ENCODE data around the gene CRB2.
"Not testable (repeated sequence)": the region's sequence is repeated elsewhere in the genome, so short reads cannot be mapped to it uniquely, and the experiment has no call there.

The CRB2 gene

DNA sequence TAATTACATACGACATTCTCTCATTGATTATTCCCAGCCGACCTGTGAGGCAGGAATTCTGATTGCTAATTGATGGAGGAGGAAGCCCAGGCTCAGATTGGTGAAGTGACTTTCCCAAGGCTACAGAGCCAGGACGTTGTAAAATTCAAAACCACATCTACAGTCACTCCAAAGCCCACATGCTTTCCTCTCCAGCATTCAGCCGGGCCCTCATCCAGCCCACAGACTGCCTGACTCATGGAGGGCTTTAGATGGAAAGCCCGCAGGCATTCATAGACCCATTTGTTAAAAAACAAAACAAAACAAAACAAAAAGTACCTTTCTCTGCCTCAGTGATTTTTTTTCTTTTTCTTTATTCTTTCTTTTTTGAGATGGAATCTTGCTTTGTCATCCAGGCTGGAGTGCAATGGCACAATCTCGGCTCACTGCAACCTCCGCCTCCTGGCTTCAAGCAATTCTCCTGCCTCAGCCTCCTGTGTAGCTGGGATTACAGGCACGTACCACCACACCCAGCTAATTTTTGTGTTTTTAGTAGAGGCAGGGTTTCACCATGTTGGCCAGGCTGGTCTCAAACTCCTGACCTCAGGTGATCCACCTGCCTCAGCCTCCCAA is 22.8 kb upstream of the CRB2 start:
- not testable (repeated sequence) for H3K27ac ChIP-seq (ENCODE audit: low read length); H3K4me3 ChIP-seq (ENCODE audit: low read length); H3K4me1 ChIP-seq (ENCODE audit: control insufficient read depth, low read depth, low read length); H3K9ac ChIP-seq (ENCODE audit: low read length); H3K9me3 ChIP-seq (ENCODE audit: control insufficient read depth, low read depth, low read length); H3K36me3 ChIP-seq (ENCODE audit: control insufficient read depth, low read depth, low read length); H3K27me3 ChIP-seq (ENCODE audit: control insufficient read depth, insufficient read depth, low read length)

DNA sequence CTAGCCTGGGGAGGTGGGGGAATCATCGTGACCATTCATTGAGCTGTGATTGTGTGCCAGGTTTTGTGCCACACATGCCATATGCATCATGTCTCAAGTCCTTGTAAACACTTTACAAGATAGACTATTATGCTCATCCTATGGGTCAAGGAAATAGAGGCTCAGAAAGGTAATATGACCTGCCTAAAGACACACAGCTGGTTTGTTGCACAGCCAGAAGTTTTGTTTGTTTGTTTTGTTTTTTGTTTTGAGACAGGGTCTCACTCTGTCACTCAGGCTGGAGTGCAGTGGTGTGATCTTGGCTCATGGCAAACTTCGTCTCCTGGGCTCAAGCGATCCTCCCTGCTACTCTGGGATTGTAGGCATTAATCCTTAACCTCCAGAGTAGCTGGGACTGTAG is 21.4 kb upstream of the CRB2 start:
- no peaks in the 10 kb centered on the region for H3K9me3 ChIP-seq (ENCODE audit: control insufficient read depth, low read depth, low read length)
- no peaks in the 10 kb centered on the region for H3K27me3 ChIP-seq (ENCODE audit: control insufficient read depth, insufficient read depth, low read length)
- no peak overlapping the region for H3K9ac ChIP-seq (ENCODE audit: low read length)
- H3K4me3 ChIP-seq (ENCODE audit: low read length): no peak overlapping the region
- H3K36me3 ChIP-seq (ENCODE audit: control insufficient read depth, low read depth, low read length): no peaks in the 10 kb centered on the region
- H3K27ac ChIP-seq (ENCODE audit: low read length): no peak overlapping the region
- peaks cover 3% of the 10 kb centered on the region for H3K4me1 ChIP-seq (ENCODE audit: control insufficient read depth, low read depth, low read length)

GRCh38 chr9:123335193-123335985 is 20.6 kb upstream of the CRB2 start:
- Histone ChIP-seq H3K36me3 (ENCODE audit: control insufficient read depth, low read depth, low read length) (no peaks in the 10 kb centered on the region), H3K9me3 (ENCODE audit: control insufficient read depth, low read depth, low read length) (no peaks in the 10 kb centered on the region), H3K27ac (ENCODE audit: low read length) (no peak overlapping the region), H3K4me1 (ENCODE audit: control insufficient read depth, low read depth, low read length) (peaks cover 3% of the 10 kb centered on the region), H3K9ac (ENCODE audit: low read length) (no peak overlapping the region), H3K27me3 (ENCODE audit: control insufficient read depth, insufficient read depth, low read length) (no peaks in the 10 kb centered on the region), H3K4me3 (ENCODE audit: low read length) (no peak overlapping the region)

DNA sequence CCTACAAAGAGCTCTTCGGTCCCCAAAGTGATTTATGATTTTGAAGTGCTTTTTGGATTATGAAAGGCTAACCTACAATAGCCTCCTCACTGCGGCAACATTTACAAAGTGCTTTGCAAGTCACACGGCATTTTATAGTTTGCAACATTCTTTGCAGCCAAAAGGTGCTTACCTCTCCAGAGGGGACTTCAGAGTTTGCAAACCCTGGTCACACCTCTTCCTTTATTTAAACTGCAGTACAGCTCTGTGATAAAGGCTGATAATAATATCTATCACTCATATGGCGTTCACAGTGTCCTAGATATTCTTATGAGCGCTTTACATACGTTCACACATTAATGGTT is 20.0 kb upstream of the CRB2 start:
- no peak overlapping the region for H3K27ac ChIP-seq (ENCODE audit: low read length)
- H3K9ac ChIP-seq (ENCODE audit: low read length): no peak overlapping the region
- no peaks in the 10 kb centered on the region for H3K9me3 ChIP-seq (ENCODE audit: control insufficient read depth, low read depth, low read length)
- H3K4me3 ChIP-seq (ENCODE audit: low read length): no peak overlapping the region
- peaks cover 3% of the 10 kb centered on the region for H3K4me1 ChIP-seq (ENCODE audit: control insufficient read depth, low read depth, low read length)
- H3K27me3 ChIP-seq (ENCODE audit: control insufficient read depth, insufficient read depth, low read length): no peaks in the 10 kb centered on the region
- no peaks in the 10 kb centered on the region for H3K36me3 ChIP-seq (ENCODE audit: control insufficient read depth, low read depth, low read length)

- Histone ChIP-seq H3K9ac (ENCODE audit: low read length) (no peak overlapping the region), H3K27ac (ENCODE audit: low read length) (no peak overlapping the region), H3K36me3 (ENCODE audit: control insufficient read depth, low read depth, low read length) (no peaks in the 10 kb centered on the region), H3K4me1 (ENCODE audit: control insufficient read depth, low read depth, low read length) (peaks cover 3% of the 10 kb centered on the region), H3K4me3 (ENCODE audit: low read length) (no peak overlapping the region), H3K9me3 (ENCODE audit: control insufficient read depth, low read depth, low read length) (no peaks in the 10 kb centered on the region), H3K27me3 (ENCODE audit: control insufficient read depth, insufficient read depth, low read length) (no peaks in the 10 kb centered on the region)
These were observed 19.5 kb upstream of the CRB2 start for GRCh38 chr9:123336449-123336848.

DNA sequence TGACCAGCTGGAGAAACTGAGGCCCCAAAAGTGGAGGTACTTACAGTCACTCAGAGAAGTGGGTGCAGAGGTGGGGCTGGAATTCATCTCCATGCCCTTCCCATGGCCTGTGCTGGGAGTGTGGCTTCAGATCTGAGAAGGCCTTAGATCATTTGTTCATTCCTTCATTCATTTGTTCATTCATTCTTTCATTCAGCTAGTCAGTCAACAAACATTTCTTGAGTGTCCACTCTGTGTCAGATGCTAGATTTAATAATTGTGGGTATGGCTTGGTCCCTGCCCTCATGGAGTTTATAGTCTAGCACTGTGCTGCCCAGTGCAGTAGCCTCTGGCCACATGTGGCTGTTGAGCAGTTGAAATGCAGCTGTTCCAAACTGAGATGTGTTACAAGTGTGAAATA is 19.0 kb upstream of the CRB2 start:
- Histone ChIP-seq H3K27me3 (ENCODE audit: control insufficient read depth, insufficient read depth, low read length) (no peaks in the 10 kb centered on the region), H3K4me3 (ENCODE audit: low read length) (no peak overlapping the region), H3K9ac (ENCODE audit: low read length) (no peak overlapping the region), H3K27ac (ENCODE audit: low read length) (no peak overlapping the region), H3K9me3 (ENCODE audit: control insufficient read depth, low read depth, low read length) (no peaks in the 10 kb centered on the region), H3K36me3 (ENCODE audit: control insufficient read depth, low read depth, low read length) (no peaks in the 10 kb centered on the region), H3K4me1 (ENCODE audit: control insufficient read depth, low read depth, low read length) (peaks cover 3% of the 10 kb centered on the region)

- Histone ChIP-seq H3K9me3 (ENCODE audit: control insufficient read depth, low read depth, low read length) (no peaks in the 10 kb centered on the region), H3K9ac (ENCODE audit: low read length) (no peak overlapping the region), H3K4me3 (ENCODE audit: low read length) (no peak overlapping the region), H3K27ac (ENCODE audit: low read length) (no peak overlapping the region), H3K36me3 (ENCODE audit: control insufficient read depth, low read depth, low read length) (no peaks in the 10 kb centered on the region), H3K27me3 (ENCODE audit: control insufficient read depth, insufficient read depth, low read length) (no peaks in the 10 kb centered on the region), H3K4me1 (ENCODE audit: control insufficient read depth, low read depth, low read length) (peaks cover 3% of the 10 kb centered on the region)
These were observed 18.0 kb upstream of the CRB2 start for GRCh38 chr9:123337971-123338370.

DNA sequence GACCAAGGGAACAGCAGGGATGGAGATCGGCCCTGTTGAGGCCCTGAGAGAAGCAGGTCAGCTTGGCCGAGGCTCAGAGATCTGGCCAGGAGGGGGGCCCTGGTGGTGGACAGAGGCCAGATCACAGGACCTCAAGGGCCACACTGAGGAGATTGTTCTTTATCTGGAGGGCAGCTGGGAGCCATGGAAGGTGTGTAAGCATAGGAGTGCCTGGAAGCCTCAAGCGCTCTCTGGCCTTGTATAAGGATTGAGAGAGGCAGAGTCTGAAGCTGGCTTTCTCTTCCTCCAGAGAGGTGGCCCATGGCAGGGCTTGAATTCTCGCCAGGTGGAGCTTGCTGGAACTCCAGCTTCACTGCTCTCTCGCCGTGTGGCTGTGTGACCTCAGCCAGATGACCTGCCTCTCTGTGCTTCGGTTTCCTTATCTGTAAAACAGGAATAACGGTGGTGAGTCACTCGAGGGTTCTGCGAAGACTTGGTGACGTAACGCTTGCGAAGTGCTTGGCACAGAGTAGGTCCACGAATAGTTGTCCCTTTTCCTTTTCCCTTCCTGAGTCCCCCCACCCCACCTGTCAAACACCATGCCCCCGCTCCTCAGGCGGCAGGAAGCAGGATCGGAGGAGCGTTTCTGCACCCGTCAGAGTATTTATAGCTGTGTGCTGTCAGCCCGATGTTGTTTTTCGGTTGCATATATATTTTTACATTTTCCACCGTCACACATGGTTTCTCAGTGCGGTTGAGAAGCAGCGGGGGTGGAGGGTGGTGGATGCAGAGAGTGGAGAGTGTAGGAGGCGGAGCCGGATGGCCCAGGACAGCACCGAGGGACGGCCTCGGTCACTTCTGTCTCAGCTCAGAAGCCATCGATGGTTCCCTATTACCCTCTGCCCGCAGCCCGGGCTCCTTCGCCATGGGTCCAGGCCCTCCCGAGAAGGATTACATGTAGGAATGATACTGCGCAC is 17.0 kb upstream of the CRB2 start:
- Histone ChIP-seq H3K9me3 (ENCODE audit: control insufficient read depth, low read depth, low read length) (no peaks in the 10 kb centered on the region), H3K9ac (ENCODE audit: low read length) (no peak overlapping the region), H3K27ac (ENCODE audit: low read length) (no peak overlapping the region), H3K4me1 (ENCODE audit: control insufficient read depth, low read depth, low read length) (peaks cover 3% of the 10 kb centered on the region), H3K4me3 (ENCODE audit: low read length) (no peak overlapping the region), H3K27me3 (ENCODE audit: control insufficient read depth, insufficient read depth, low read length) (no peaks in the 10 kb centered on the region), H3K36me3 (ENCODE audit: control insufficient read depth, low read depth, low read length) (no peaks in the 10 kb centered on the region)

GRCh38 chr9:123339666-123340510 is 16.1 kb upstream of the CRB2 start:
- peaks cover 3% of the 10 kb centered on the region for H3K4me1 ChIP-seq (ENCODE audit: control insufficient read depth, low read depth, low read length)
- no peaks in the 10 kb centered on the region for H3K9me3 ChIP-seq (ENCODE audit: control insufficient read depth, low read depth, low read length)
- no peak overlapping the region for H3K4me3 ChIP-seq (ENCODE audit: low read length)
- H3K27me3 ChIP-seq (ENCODE audit: control insufficient read depth, insufficient read depth, low read length): no peaks in the 10 kb centered on the region
- no peak overlapping the region for H3K9ac ChIP-seq (ENCODE audit: low read length)
- no peaks in the 10 kb centered on the region for H3K36me3 ChIP-seq (ENCODE audit: control insufficient read depth, low read depth, low read length)
- H3K27ac ChIP-seq (ENCODE audit: low read length): no peak overlapping the region

DNA sequence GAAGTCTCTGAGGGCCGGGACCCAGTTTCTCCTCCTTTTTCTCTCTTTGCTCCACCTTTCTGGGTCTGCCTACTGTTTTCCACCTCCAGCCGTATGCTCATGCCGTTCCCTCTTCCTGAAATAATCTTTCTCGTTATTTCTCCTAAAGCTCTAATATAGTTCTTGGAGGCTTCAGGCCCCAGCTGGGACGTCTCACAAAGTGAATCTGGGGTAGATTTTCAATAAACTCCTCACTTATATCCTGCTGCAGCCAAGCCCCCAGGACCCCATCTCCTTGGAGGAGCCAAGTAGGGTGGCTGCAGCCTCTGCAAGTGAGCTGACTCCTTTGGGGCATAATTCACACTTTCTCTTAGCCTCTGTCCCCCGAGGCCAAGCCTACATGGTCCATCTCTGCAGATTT is 14.2 kb upstream of the CRB2 start:
- Histone ChIP-seq H3K36me3 (ENCODE audit: control insufficient read depth, low read depth, low read length) (no peaks in the 10 kb centered on the region), H3K4me3 (ENCODE audit: low read length) (no peak overlapping the region), H3K9me3 (ENCODE audit: control insufficient read depth, low read depth, low read length) (no peaks in the 10 kb centered on the region), H3K9ac (ENCODE audit: low read length) (no peak overlapping the region), H3K4me1 (ENCODE audit: control insufficient read depth, low read depth, low read length) (no peaks in the 10 kb centered on the region), H3K27me3 (ENCODE audit: control insufficient read depth, insufficient read depth, low read length) (no peaks in the 10 kb centered on the region), H3K27ac (ENCODE audit: low read length) (no peak overlapping the region)

DNA sequence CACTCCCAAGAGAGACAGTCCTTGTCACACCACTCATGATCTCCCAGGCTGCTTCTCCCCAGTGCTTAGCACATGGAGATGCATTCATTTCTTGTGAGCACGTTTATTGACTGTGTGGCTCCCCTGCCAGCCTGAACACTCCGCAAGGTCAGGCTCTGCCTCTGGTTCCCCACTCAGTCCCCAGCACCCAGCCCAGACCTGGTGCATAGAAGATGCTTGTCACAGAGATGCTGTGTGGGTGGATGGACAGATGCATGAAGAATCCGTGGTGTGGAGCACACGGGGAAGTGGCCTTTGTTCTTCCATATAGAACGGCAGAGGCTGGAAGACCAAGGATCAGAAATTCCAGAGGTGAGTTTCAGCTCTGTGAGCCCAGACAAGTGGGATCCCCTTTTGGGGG is 13.8 kb upstream of the CRB2 start:
- Histone ChIP-seq H3K27me3 (ENCODE audit: control insufficient read depth, insufficient read depth, low read length) (no peaks in the 10 kb centered on the region), H3K4me3 (ENCODE audit: low read length) (no peak overlapping the region), H3K9ac (ENCODE audit: low read length) (no peak overlapping the region), H3K4me1 (ENCODE audit: control insufficient read depth, low read depth, low read length) (no peaks in the 10 kb centered on the region), H3K27ac (ENCODE audit: low read length) (no peak overlapping the region), H3K9me3 (ENCODE audit: control insufficient read depth, low read depth, low read length) (no peaks in the 10 kb centered on the region), H3K36me3 (ENCODE audit: control insufficient read depth, low read depth, low read length) (no peaks in the 10 kb centered on the region)
